Neuron (in vitro differentiated cells): ENCODE results near the gene CERKL.

Experiments used
- H2AFZ ChIP-seq: one replicate; pipeline ENCODE4 v1.6.1; 2013; ENCODE audit warnings: low read depth, mild to moderate bottlenecking, inconsistent platforms, low read length, moderate library complexity
- H3K27me3 ChIP-seq: one replicate; pipeline ENCODE4 v1.6.1; 2013; ENCODE audit warnings: low read length; ENCODE audit not compliant: insufficient read depth
- H3K36me3 ChIP-seq: one replicate; pipeline ENCODE4 v1.6.1; 2013; ENCODE audit warnings: low read length; ENCODE audit not compliant: insufficient read depth
- H3K4me1 ChIP-seq: one replicate; pipeline ENCODE4 v1.6.1; 2013; ENCODE audit warnings: low read length; ENCODE audit not compliant: insufficient read depth
- H3K4me3 ChIP-seq: 2 replicates; pipeline ENCODE4 v1.5.1; 2013; ENCODE audit warnings: mild to moderate bottlenecking, low read length, moderate library complexity
- H3K9me3 ChIP-seq: one replicate; pipeline ENCODE4 v1.6.1; 2013; ENCODE audit warnings: low read length

CERKL gene

DNA sequence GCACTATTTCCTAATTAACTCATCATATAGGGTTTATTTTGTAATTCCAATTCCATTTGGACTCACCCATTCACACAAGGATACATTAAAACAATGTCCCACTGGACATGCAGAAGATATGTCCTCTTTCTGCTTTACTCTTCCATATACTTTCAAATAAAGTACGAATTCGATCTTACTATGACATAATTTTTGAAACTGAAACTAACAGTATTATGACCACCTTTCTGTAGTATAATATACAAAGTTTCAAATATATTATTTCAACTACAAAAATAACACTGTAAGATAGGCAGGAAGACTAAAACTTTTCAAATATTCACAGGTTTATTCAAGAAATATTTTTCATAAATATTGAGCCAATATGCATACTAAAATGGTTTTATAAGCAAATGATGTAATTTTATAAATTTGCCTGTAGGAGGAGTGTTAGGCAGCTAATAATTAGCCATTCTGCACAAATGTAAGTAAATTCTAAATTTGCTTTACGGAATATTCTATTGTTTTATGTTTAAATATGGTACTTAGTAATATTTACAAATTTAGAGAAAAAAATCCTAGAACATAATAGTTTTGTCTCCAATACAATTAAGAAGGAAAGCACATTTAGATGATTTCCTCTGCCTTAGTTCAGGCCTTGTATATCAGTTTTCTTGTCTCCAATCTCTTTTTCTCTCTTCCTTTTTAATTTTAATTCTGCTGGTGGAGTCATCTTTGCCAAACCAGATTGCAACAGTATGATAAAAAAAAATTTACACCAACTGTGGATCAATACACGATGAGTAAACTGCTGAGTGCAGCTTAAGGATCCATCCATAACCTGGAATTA, 85.9 kb downstream of the CERKL start:
- H3K27me3 ChIP-seq = no peaks in the 10 kb centered on the region

GRCh38 chr2:181570059-181570458, 86.8 kb downstream of the CERKL start:
- Histone ChIP-seq H3K4me3 (no peak overlapping the region), H3K9me3 (no peaks in the 10 kb centered on the region), H3K36me3 (no peaks in the 10 kb centered on the region), H3K27me3 (no peaks in the 10 kb centered on the region), H2AFZ (no peak overlapping the region), H3K4me1 (peaks cover 10% of the 10 kb centered on the region)

More for the DNA sequence above, 85.9 kb downstream of the CERKL start:
- no peaks in the 10 kb centered on the region for H3K9me3 ChIP-seq
- no peaks in the 10 kb centered on the region for H3K36me3 ChIP-seq
- H2AFZ ChIP-seq = no peak overlapping the region
- H3K4me1 ChIP-seq = peaks cover 15% of the 10 kb centered on the region
- H3K4me3 ChIP-seq = no peak overlapping the region

DNA sequence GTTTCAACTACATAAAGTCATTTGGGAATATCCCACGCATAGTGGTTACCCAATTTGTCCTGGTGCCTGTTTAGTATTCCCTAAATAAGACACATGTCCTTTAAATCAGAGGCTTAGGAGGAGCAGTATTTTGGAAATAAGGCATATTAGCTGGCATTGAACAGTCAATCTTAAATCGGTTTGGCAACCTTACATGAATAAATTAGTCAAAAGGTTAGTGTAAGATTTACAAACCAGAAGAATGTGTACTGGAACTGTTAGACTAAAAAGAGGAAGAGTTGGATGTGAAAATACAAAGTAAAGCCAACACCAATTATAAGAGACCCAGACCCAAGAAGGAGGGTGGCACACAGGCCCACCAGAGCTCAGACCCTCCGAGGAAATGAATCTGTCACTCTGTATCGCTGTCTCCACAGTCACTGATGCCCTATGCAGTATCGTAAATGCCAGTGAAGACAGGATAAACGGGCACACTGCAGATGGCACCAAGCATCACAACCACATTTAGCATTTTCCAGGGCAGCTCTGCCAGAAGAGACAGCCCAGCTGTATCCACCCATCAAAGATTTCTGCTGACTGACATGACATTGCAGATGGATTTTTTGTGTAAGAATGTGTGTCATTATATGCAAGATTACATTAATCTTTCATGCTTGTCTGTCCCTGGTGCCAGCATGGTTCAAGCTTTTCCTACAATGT, 90.4 kb downstream of the CERKL start:
- H3K9me3 ChIP-seq = no peaks in the 10 kb centered on the region
- H3K36me3 ChIP-seq = no peaks in the 10 kb centered on the region
- no peak overlapping the region for H2AFZ ChIP-seq
- H3K27me3 ChIP-seq = no peaks in the 10 kb centered on the region
- no peak overlapping the region for H3K4me3 ChIP-seq
- H3K4me1 ChIP-seq = no peaks in the 10 kb centered on the region

DNA sequence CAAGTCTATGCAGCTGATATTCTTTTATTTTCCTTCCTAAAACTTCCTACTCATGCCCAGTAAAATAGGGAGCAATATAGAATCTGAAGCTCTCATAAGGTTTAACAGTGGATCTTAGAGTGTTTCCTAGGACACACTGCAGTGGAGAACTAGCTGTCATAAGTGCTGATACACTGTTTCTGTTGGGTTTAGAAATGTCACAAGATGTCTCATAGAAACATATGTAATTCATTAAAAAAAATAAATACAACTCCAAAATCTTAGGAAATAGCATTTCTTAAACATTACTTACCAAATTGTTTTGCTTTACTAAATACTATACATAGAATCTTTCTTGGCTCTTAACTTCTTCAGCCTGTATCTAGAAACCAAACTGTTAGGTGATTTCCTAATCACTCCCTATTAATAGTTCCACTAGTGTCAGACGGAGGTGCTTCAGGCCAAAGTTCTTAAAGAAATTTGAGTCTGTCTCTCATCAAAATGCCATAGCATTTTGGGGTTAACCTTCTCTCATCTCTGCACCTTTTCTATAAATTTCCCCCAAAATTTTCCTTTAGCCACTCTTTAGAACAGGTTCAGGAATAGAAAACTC, 93.7 kb downstream of the CERKL start:
- no peaks in the 10 kb centered on the region for H3K4me1 ChIP-seq
- H3K4me3 ChIP-seq = no peak overlapping the region
- H3K27me3 ChIP-seq = no peaks in the 10 kb centered on the region
- H3K9me3 ChIP-seq = no peaks in the 10 kb centered on the region
- no peak overlapping the region for H2AFZ ChIP-seq
- H3K36me3 ChIP-seq = no peaks in the 10 kb centered on the region

GRCh38 chr2:181558371-181558770, 98.5 kb downstream of the CERKL start:
- Histone ChIP-seq H3K4me1 (no peaks in the 10 kb centered on the region), H3K4me3 (no peak overlapping the region), H3K9me3 (no peaks in the 10 kb centered on the region), H3K27me3 (no peaks in the 10 kb centered on the region), H3K36me3 (no peaks in the 10 kb centered on the region), H2AFZ (no peak overlapping the region)

- H3K36me3 ChIP-seq = no peaks in the 10 kb centered on the region
- no peak overlapping the region for H2AFZ ChIP-seq
- no peaks in the 10 kb centered on the region for H3K9me3 ChIP-seq
- H3K4me3 ChIP-seq = no peak overlapping the region
- no peaks in the 10 kb centered on the region for H3K4me1 ChIP-seq
- H3K27me3 ChIP-seq = no peaks in the 10 kb centered on the region
These were observed 102.7 kb downstream of the CERKL start for GRCh38 chr2:181554061-181554830.

- H3K4me1 ChIP-seq = no peaks in the 10 kb centered on the region
- H3K9me3 ChIP-seq = no peaks in the 10 kb centered on the region
- H3K4me3 ChIP-seq = no peak overlapping the region
- no peak overlapping the region for H2AFZ ChIP-seq
- H3K36me3 ChIP-seq = no peaks in the 10 kb centered on the region
- no peaks in the 10 kb centered on the region for H3K27me3 ChIP-seq
These were observed 103.7 kb downstream of the CERKL start for GRCh38 chr2:181553244-181553643.

GRCh38 chr2:181552808-181553207, 104.1 kb downstream of the CERKL start:
- H3K27me3 ChIP-seq = no peaks in the 10 kb centered on the region
- no peak overlapping the region for H2AFZ ChIP-seq
- H3K4me1 ChIP-seq = no peaks in the 10 kb centered on the region

DNA sequence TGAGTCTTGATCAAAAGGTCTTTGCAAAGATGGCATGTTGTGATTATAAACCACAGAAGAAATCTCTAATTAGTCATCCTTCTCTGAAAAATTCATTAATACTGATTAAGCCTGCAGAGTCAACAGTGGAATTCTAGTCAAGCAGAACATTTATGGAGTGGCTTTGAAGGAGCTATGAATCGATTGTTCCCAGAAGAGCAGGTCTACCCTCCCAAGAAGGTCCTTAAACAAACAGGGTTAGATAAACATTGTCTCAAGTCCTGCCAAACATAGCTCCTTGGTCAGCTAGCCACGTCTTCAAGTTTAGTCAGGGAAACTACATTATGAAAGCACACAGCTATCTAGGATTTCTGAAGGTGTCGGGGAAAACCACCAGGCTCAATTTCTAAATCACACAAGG, 110.8 kb downstream of the CERKL start:
- no peaks in the 10 kb centered on the region for H3K9me3 ChIP-seq
- no peak overlapping the region for H2AFZ ChIP-seq
- H3K4me3 ChIP-seq = no peak overlapping the region
- H3K4me1 ChIP-seq = no peaks in the 10 kb centered on the region
- H3K27me3 ChIP-seq = no peaks in the 10 kb centered on the region
- no peaks in the 10 kb centered on the region for H3K36me3 ChIP-seq

More at GRCh38 chr2:181552808-181553207, 104.1 kb downstream of the CERKL start:
- Histone ChIP-seq H3K9me3 (no peaks in the 10 kb centered on the region), H3K4me3 (no peak overlapping the region), H3K36me3 (no peaks in the 10 kb centered on the region)

DNA sequence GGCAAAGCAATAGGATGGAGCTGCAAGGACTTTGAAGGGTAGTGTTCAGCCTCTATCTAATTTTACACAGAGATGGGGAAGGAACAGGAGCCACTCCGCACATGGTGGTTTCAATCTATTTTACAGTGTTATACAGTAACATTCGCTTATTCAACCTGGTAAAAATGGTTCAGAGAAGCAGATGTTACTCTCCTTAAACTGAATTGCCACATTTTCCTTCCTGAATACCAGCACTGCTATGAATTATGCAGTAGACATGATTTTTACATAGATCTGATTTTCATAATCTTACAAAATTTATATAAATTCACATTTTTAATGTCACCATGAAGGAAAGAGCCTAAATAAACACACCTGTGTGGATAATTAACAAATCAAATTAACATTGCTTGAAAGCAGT, 114.7 kb downstream of the CERKL start:
- H3K9me3 ChIP-seq = no peaks in the 10 kb centered on the region
- H2AFZ ChIP-seq = no peak overlapping the region
- no peaks in the 10 kb centered on the region for H3K36me3 ChIP-seq
- no peak overlapping the region for H3K4me3 ChIP-seq
- H3K27me3 ChIP-seq = no peaks in the 10 kb centered on the region
- H3K4me1 ChIP-seq = no peaks in the 10 kb centered on the region

- no peaks in the 10 kb centered on the region for H3K36me3 ChIP-seq
- H3K4me3 ChIP-seq = no peak overlapping the region
- no peak overlapping the region for H2AFZ ChIP-seq
- H3K4me1 ChIP-seq = no peaks in the 10 kb centered on the region
- no peaks in the 10 kb centered on the region for H3K27me3 ChIP-seq
- H3K9me3 ChIP-seq = no peaks in the 10 kb centered on the region
These were observed 116.5 kb downstream of the CERKL start for GRCh38 chr2:181540421-181540820.

- Histone ChIP-seq H3K36me3 (no peaks in the 10 kb centered on the region), H3K4me3 (no peak overlapping the region), H2AFZ (no peak overlapping the region), H3K9me3 (no peaks in the 10 kb centered on the region), H3K27me3 (no peaks in the 10 kb centered on the region), H3K4me1 (no peaks in the 10 kb centered on the region)
These were observed 120.2 kb downstream of the CERKL start for GRCh38 chr2:181536730-181537129.

GRCh38 chr2:181528441-181528840, 128.5 kb downstream of the CERKL start:
- no peaks in the 10 kb centered on the region for H3K27me3 ChIP-seq
- H3K9me3 ChIP-seq = no peaks in the 10 kb centered on the region
- no peak overlapping the region for H2AFZ ChIP-seq
- no peak overlapping the region for H3K4me3 ChIP-seq
- H3K36me3 ChIP-seq = no peaks in the 10 kb centered on the region
- H3K4me1 ChIP-seq = no peaks in the 10 kb centered on the region
